Measurements from ENCODE around the gene TPO.

TPO gene

GRCh38 chr2:1373830-1374229 is 39.4 kb upstream of the TPO start:
- Histone ChIP-seq H3K9ac (ENCODE audit: low read length) (no peak overlapping the region), H3K9me3 (replicated peaks; ENCODE audit: insufficient read depth, low read length) (no peaks in the 10 kb centered on the region), H3K27me3 (replicated peaks; ENCODE audit: insufficient read depth, low read length) (no peaks in the 10 kb centered on the region), H3K79me2 (ENCODE audit: low read length) (no peaks in the 10 kb centered on the region), H3K36me3 (replicated peaks; ENCODE audit: insufficient read depth, low read length) (no peaks in the 10 kb centered on the region), H3K4me3 (ENCODE audit: low read length) (no peak overlapping the region), H4K20me1 (ENCODE audit: insufficient read depth, low read length) (no peaks in the 10 kb centered on the region), H3K4me1 (ENCODE audit: low read length) (no peaks in the 10 kb centered on the region), H3F3A (ENCODE audit: insufficient read depth, low read length) (no peaks in the 10 kb centered on the region), H3K4me2 (ENCODE audit: low read depth, low read length) (no peak overlapping the region), H3K27ac (ENCODE audit: low read length) (no peak overlapping the region), H3K9me2 (replicated peaks; ENCODE audit: insufficient read depth, low read length) (no peaks in the 10 kb centered on the region), H2AFZ (ENCODE audit: low read length) (no peak overlapping the region)
- no peak for TF ChIP-seq EZH2 (optimal IDR thresholded peaks at IDR 0.05; ENCODE audit: low read depth, low read length)
- no peak for TF ChIP-seq CTCF (IDR thresholded peaks at IDR 0.05; ENCODE audit: low read length)
- DNase-seq = no peak

GRCh38 chr2:1374287-1374686 is 39.0 kb upstream of the TPO start:
- H3K9me2 ChIP-seq (replicated peaks; ENCODE audit: insufficient read depth, low read length) = no peaks in the 10 kb centered on the region
- H3K27me3 ChIP-seq (replicated peaks; ENCODE audit: insufficient read depth, low read length) = no peaks in the 10 kb centered on the region
- no peak for DNase-seq
- H3K79me2 ChIP-seq (ENCODE audit: low read length) = no peaks in the 10 kb centered on the region
- no peak overlapping the region for H2AFZ ChIP-seq (ENCODE audit: low read length)
- no peaks in the 10 kb centered on the region for H3F3A ChIP-seq (ENCODE audit: insufficient read depth, low read length)
- no peaks in the 10 kb centered on the region for H3K9me3 ChIP-seq (replicated peaks; ENCODE audit: insufficient read depth, low read length)
- no peak overlapping the region for H3K4me2 ChIP-seq (ENCODE audit: low read depth, low read length)
- TF ChIP-seq EZH2phosphoT487 (IDR thresholded peaks at IDR 0.05; ENCODE audit: low read length) (no peak), CTCF (IDR thresholded peaks at IDR 0.05; ENCODE audit: low read length) (no peak)
- H4K20me1 ChIP-seq (ENCODE audit: insufficient read depth, low read length) = no peaks in the 10 kb centered on the region
- H3K4me1 ChIP-seq (ENCODE audit: low read length) = no peaks in the 10 kb centered on the region
- no peak overlapping the region for H3K27ac ChIP-seq (ENCODE audit: low read length)
- H3K36me3 ChIP-seq (replicated peaks; ENCODE audit: insufficient read depth, low read length) = no peaks in the 10 kb centered on the region
- no peak overlapping the region for H3K9ac ChIP-seq (ENCODE audit: low read length)
- no peak overlapping the region for H3K4me3 ChIP-seq (ENCODE audit: low read length)

GRCh38 chr2:1375794-1376193 is 37.5 kb upstream of the TPO start:
- H3K79me2 ChIP-seq (ENCODE audit: low read length) = no peaks in the 10 kb centered on the region
- H4K20me1 ChIP-seq (ENCODE audit: insufficient read depth, low read length) = no peaks in the 10 kb centered on the region
- H3K9me3 ChIP-seq (replicated peaks; ENCODE audit: insufficient read depth, low read length) = no peaks in the 10 kb centered on the region
- TF ChIP-seq EZH2phosphoT487 (IDR thresholded peaks at IDR 0.05; ENCODE audit: low read length) = no peak
- no peak for TF ChIP-seq EZH2 (optimal IDR thresholded peaks at IDR 0.05; ENCODE audit: low read depth, low read length)
- no peak for TF ChIP-seq CTCF (IDR thresholded peaks at IDR 0.05; ENCODE audit: low read length)
- no peak for DNase-seq
- no peak overlapping the region for H2AFZ ChIP-seq (ENCODE audit: low read length)
- no peaks in the 10 kb centered on the region for H3F3A ChIP-seq (ENCODE audit: insufficient read depth, low read length)
- H3K4me3 ChIP-seq (ENCODE audit: low read length) = no peak overlapping the region
- H3K27me3 ChIP-seq (replicated peaks; ENCODE audit: insufficient read depth, low read length) = no peaks in the 10 kb centered on the region
- H3K4me1 ChIP-seq (ENCODE audit: low read length) = no peaks in the 10 kb centered on the region
- no peak overlapping the region for H3K9ac ChIP-seq (ENCODE audit: low read length)
- H3K27ac ChIP-seq (ENCODE audit: low read length) = no peak overlapping the region
- no peaks in the 10 kb centered on the region for H3K36me3 ChIP-seq (replicated peaks; ENCODE audit: insufficient read depth, low read length)
- no peaks in the 10 kb centered on the region for H3K9me2 ChIP-seq (replicated peaks; ENCODE audit: insufficient read depth, low read length)
- H3K4me2 ChIP-seq (ENCODE audit: low read depth, low read length) = no peak overlapping the region

GRCh38 chr2:1377473-1377872 is 35.8 kb upstream of the TPO start:
- no peak overlapping the region for H3K4me2 ChIP-seq (ENCODE audit: low read depth, low read length)
- no peaks in the 10 kb centered on the region for H3K36me3 ChIP-seq (replicated peaks; ENCODE audit: insufficient read depth, low read length)

More at GRCh38 chr2:1377473-1377872, 35.8 kb upstream of the TPO start:
- Histone ChIP-seq H4K20me1 (ENCODE audit: insufficient read depth, low read length) (no peaks in the 10 kb centered on the region), H3K9ac (ENCODE audit: low read length) (no peak overlapping the region), H3K9me2 (replicated peaks; ENCODE audit: insufficient read depth, low read length) (no peaks in the 10 kb centered on the region), H3K4me1 (ENCODE audit: low read length) (no peaks in the 10 kb centered on the region), H3F3A (ENCODE audit: insufficient read depth, low read length) (no peaks in the 10 kb centered on the region), H3K4me3 (ENCODE audit: low read length) (no peak overlapping the region), H2AFZ (ENCODE audit: low read length) (no peak overlapping the region), H3K79me2 (ENCODE audit: low read length) (no peaks in the 10 kb centered on the region), H3K27me3 (replicated peaks; ENCODE audit: insufficient read depth, low read length) (no peaks in the 10 kb centered on the region), H3K9me3 (replicated peaks; ENCODE audit: insufficient read depth, low read length) (no peaks in the 10 kb centered on the region), H3K27ac (ENCODE audit: low read length) (no peak overlapping the region)
- TF ChIP-seq EZH2phosphoT487 (IDR thresholded peaks at IDR 0.05; ENCODE audit: low read length) = no peak
- TF ChIP-seq CTCF (IDR thresholded peaks at IDR 0.05; ENCODE audit: low read length) = no peak
- no peak for DNase-seq

Data from MM.1S (cell line).